GM21619 (cell line): Measurements from ENCODE around the gene BANP.
"Not testable (repeated sequence)": the region's sequence is repeated elsewhere in the genome, so short reads cannot be mapped to it uniquely, and the experiment has no call there.

ENCODE experiments used
- ATAC-seq: cut with Tn5 transposase; IDR thresholded peaks from one replicate; pipeline ENCODE4 v1.9.1; 2021; ENCODE audit not compliant: unreplicated experiment

The BANP gene

GRCh38 chr16:88098731-88099562, 147.7 kb downstream of the BANP start:
- ATAC-seq: not testable (repeated sequence)

DNA sequence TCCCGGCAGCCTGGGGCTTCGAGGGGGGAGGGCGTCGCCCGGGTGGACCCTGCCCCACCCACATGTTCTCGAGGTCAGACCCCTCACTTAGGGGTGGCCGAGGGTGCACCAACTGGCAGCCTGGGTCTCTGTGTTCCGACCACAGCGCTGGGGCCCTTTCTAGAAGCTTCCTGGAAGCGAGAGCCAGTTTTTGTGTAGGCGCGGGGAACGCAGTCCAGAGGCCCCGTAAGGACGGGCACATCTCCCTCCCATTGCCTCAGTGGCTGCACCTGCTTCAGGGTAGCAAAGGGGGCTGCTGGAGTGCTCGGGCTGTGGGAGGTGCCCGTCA, 148.3 kb downstream of the BANP start:
- no peak for ATAC-seq

GRCh38 chr16:88099956-88100355, 148.7 kb downstream of the BANP start:
- not testable (repeated sequence) for ATAC-seq

- not testable (repeated sequence) for ATAC-seq
Measured at GRCh38 chr16:88100801-88101622, 149.8 kb downstream of the BANP start.

- not testable (repeated sequence) for ATAC-seq
Measured at GRCh38 chr16:88101623-88102105, 150.4 kb downstream of the BANP start.

GRCh38 chr16:88102597-88102996, 151.4 kb downstream of the BANP start:
- ATAC-seq: no peak

- ATAC-seq: no peak
Measured at GRCh38 chr16:88103011-88103410, 151.8 kb downstream of the BANP start.

DNA sequence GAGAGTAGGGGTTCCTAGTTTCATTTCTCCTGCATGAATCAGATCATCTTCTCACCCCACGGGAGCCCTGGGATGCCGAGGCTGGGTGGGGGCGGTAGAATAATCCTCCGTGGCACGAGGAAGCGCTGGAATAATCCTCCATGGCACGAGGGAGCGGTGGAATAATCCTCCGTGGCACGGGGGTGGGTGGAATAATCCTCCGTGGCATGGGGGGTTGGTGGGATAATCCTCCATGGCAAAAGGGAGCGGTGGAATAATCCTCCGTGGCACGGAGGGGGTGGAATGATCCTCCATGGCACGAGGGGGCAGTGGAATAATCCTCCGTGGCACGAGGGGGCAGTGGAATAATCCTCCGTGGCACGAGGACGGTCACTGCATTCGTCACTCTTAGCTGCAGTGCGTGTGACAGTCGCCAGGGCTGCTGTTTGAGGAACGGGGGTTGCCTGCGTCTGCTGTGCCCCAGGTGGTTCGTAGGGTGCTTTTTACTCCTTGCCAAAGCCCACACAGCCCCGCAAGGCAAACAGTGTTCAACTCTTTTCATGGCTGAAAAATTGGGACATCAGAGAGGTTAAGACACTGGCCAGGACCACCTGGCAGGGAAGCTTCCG, 152.5 kb downstream of the BANP start:
- ATAC-seq: no peak

- ATAC-seq: not testable (repeated sequence)
Measured at GRCh38 chr16:88104363-88104762, 153.1 kb downstream of the BANP start.

DNA sequence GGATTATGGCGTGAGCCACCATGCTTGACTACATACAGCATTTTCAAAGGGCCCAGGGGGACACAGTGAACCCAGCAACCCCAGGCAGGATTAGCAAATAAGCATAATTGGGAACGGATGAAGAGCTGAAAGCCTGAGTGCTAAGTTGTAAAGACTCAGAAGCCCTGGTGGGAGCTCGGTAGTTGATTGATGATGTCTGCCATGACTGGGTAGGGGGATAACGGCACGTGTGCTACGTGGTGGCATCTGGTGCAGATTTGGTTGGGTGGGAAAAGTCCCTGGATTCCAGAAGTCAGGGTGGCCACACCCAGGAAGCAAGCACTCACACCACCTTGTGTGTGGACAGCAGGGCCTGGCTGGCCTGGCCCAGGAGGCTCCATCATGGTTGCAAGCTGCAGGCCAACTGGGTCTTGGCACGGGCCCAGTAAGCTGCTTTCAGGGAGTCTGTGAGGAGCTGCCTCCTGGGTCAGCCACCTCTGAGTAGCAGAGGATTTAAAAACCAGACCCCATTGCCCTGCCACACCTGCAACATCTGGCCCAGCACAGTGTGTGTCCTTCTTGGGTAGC, 154.4 kb downstream of the BANP start:
- ATAC-seq: not testable (repeated sequence)

DNA sequence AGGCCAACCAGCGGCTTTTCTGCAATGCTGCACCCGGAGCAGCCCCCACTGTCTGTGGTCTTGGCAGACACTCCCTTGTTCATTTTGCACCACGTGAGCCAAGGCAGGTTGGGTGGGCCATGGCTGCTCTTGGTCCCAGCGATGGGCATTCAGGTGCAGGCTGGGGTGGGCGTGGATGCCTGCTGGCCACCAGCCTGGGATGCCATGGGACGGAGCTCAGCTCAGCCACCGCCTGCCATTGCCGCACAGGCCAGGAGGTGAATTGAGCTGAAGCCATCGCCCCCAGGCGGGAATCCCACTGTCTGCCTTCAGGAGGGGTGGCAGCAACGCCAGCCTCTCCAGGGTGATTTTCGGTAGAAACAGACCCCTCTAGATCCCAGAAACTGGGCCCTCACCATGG, 155.3 kb downstream of the BANP start:
- not testable (repeated sequence) for ATAC-seq

DNA sequence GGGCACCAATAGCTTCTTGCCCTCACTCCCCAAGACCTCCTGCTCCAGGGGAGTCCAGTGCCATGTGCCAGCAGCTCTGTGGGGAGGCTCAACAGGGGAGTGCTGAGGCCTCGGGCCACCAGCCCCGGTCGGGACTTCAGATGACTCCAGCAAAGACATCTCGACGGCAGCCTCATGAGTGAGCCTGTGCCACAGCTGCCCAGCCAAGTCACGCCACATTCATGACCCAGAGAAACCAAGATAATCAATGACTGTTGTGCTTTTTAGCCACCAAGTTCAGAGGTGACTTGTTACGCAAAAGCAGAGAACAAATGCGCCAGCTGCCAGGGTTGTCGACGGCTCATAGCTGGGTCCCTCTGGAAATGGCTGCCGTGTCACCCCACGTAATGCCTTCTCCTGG, 157.5 kb downstream of the BANP start:
- no peak for ATAC-seq

DNA sequence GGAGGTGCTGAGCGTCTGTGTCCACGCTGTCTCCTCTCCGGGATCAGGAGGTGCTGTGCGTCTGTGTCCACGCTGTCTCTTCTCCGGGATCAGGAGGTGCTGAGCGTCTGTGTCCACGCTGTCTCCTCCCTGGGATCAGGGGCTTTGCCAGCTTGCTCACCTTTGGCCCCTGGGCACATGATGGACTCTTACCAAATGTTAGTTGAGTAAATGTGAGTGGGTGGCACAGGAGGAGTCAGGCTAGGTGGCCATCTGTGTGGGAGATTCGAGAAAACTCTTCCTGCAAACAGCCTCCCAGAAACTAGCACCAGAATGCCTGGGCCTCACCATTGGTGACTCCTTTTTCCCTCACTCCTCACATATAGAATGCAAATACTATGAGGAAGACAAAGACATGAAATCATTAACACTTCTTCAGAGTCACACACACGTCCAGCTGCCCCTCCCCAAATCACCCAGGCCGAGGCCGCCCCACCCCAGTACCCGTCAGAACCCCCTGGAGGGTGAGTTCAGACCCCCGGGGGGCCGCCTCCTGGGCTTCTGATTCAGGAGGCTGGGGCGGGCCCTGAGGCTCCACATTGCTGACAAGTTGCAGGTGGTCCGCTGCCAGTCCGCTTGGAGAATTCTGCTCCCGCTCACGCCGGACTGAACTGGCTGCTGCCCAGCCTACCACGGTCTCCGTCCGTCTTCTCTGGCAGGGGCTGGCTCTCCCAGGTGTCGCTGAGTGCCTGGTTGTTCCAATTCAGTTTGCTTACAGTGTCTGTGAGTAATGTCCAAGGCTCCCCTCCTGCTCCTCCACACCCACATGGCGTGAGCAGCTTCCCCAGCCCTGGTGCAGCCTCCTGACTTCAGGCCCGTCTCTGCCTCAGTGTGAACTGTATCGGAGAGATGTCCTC, 158.7 kb downstream of the BANP start:
- not testable (repeated sequence) for ATAC-seq

GRCh38 chr16:88110875-88111494, 159.8 kb downstream of the BANP start:
- not testable (repeated sequence) for ATAC-seq

DNA sequence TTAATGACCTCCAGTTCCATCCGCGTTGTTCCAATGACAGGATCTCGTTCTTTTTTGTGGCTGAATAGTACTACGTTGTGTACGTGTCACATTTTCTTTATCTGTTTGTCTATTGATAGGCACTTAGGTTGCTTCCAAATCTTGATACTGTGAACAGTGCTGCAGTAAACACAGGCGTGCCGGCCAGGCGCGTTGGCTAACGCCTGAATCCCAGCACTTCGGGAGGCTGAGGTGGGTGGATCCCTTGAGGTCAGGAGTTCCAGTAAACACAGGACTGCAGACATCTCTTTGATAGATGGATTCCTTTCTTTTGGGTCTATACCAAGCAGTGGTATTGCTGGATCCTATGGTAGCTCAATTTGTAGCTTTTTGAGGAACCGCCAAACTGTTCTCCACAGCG, 160.7 kb downstream of the BANP start:
- ATAC-seq: not testable (repeated sequence)

DNA sequence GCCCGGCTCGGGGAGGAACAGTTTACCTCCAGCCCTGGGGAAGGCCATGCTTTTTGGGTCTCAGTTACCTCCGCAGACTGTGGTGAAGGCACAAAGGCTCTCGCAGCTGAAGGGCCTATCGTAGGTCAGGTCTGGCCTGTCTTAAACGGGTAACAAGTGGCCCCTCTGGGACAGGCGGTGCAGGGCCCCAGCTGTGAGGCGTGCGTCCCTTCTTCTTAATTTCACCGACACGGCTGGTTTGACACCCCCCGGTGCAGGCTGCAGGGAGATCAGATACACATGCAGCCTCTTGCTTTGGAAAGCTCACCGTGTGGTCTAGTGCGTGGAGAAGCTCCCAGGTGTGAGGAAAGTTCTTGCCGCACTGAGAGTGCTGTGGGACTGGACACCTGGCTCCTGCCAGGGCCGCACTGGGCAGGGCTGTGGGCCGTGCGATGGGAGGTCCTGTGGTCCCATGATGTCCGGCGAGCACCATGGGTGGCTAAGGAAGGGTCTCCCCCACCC, 162.4 kb downstream of the BANP start:
- ATAC-seq: no peak

DNA sequence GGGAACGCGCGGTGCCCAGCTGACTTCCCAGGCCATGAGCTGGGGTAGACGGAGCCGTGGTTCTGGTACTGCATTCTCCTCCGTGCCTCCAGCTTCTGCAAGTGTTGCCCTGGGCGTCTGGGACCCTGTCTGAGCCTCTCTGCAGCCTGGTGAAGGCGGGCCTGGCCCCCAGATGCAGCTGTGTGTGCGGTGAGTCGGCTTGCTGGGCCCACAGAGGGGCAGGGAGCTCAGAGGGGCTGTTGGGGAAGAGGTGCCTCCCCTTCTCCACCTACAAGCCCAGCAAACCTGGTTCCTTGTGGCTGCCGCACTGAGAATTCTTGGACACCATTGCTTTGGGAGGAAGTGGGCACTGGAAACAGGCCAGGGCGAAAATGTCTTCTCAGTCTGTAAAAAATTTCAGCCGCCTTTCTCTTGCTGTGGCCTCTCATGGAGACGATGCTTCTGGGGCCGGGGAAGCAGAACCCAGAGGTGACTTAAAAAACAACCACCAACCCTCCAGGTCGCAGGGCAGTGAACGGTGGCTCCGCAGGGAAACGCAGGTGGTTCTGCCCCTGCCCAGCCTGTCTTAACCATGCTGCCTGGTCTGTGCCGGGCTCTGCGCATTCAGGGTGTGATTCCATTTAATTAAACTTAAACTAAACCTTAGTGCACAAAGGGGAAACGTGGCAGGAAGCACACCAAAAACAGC, 163.5 kb downstream of the BANP start:
- not testable (repeated sequence) for ATAC-seq

GRCh38 chr16:88116121-88116520, 164.9 kb downstream of the BANP start:
- ATAC-seq: no peak

DNA sequence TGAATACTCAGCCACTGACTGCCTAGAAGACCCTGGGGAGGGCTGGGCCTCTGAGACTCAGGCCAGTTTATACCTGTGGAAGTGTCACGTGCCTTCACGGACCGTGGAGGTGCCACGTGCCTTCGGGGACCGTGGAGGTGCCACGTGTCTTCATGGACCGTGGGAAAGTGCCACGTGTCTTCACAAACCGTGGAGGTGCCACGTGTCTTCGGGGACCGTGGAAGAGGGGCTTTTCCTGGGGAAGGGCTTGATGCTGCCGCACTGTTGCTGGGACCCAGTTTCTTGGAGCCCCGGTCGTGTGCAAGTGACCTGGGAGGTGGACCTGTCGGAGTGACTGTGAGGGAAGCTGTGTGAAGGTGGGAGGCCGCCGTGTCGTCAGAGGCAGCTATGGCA, 166.2 kb downstream of the BANP start:
- ATAC-seq: no peak
